NCI-H345 treated with DMSO at 0.1 percent for 48 hours (cell line): ENCODE measurements around the gene SLC2A4RG.

ENCODE experiments used
- DNase-seq: peaks from one replicate; lab custom pipeline; 2025; ENCODE audit not compliant: unreplicated experiment; lab: John Stamatoyannopoulos, UW

Gene SLC2A4RG

DNA sequence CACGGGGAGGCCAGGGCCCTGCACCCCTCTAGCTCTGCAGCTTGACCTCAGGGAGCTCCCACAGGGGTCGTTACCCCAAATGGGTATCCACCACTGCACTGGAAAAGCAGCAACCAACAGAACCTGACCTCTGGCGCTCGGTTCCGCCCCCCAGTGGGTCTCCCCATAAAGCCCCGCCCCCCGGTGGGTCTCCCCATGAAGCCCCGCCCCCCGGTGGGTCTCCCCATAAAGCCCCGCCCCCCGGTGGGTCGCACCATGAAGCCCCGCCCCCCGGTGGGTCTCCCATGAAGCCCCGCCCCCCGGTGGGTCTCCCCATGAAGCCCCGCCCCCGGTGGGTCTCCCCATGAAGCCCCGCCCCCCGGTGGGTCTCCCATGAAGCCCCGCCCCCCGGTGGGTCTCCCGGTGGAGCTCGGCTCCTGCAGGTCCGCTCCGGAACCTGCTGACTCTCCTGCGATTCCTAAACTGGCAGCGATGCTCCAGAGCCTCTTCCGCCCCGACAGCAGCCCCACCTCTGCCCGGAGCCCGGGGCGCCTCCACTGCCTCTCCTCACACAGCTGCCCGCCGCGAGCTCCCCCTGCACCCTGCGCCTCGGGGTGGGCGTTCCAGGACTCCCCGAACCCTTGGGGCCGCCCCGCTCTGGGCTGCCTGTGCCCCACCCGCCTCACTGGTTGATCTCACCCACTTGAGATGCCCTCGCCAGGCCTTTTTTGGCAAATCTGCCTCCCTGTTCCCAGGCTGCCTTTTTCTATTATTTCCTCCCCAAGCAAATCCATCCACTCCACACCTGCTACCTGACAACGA is 12.1 kb downstream of the SLC2A4RG start:
- DNase-seq = no peak

DNA sequence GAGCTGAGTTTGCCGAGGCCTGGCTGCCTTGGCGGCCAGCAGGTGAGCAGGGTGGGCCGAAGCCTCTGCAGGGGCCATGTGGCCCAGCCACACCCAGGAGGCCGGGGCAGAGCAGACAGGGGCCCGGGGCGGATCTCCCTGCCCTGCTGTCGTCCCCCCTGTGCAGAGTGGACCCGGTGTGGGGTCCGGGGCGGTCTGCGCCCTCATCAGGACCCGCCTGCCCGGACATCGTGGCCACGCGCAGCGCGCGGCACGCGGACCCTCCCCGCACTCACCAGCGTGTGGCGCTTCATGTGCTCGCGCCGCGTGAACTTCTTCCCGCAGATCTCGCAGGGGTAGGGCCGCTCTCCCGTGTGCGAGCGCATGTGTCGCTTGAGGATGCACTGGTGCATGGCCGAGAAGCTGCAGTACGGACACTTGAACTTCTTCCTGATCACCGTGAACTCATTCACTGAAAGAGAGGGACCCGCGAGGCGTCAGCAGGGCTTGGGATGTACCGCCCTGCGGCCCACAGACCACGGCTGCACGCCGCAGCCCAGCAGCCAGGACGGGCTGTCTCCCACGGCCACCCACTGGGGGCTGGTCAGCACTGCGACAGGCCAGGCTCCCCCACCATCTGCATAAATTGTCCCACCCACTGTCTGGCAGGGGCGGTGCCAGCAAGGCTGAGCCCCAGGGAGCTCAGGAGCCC is 13.0 kb downstream of the SLC2A4RG start:
- DNase-seq = no peak

DNA sequence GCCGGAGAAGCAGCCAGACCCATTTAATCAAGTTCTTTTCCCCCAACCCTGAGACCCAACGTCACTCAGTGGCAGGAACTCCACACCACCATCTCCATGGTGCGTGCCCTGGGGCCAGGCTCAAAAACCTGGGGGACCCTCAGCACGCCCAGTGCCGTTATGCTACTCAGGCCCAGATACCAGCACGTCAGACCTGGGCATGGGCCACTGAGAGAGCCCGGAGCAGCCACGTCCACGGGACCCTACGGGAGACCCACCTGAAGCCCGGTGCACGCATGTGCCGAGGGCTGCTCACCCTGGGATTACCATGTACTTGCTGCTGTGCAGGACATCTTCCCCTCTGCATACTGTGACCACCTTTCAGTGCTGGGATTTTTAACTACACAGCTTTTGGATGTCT is 13.8 kb downstream of the SLC2A4RG start:
- no peak for DNase-seq

DNA sequence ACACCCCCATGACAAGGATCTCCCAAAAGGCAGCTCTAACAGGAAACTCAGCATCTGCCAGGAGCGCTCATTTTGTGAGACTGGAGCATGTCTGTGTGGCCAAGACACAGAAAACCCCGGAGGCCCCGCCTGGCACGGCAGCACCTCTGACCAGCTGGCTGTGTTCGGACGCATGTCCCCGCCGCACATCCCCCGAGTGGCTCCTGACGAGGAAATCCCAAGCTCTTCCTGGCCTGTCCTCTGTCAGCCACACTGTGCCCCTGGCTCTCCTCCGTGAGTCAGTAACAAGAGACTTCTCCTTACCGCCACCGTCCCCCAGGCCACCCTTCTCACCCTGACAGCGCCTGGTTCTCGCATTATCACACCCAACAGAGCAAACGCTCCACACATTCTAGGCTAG is 14.4 kb downstream of the SLC2A4RG start:
- no peak for DNase-seq

- no peak for DNase-seq
Measured at GRCh38 chr20:63755933-63756647, 16.5 kb downstream of the SLC2A4RG start.

GRCh38 chr20:63756648-63756991 is 17.0 kb downstream of the SLC2A4RG start:
- no peak for DNase-seq

GRCh38 chr20:63758152-63758551 is 18.6 kb downstream of the SLC2A4RG start:
- DNase-seq = no peak

DNA sequence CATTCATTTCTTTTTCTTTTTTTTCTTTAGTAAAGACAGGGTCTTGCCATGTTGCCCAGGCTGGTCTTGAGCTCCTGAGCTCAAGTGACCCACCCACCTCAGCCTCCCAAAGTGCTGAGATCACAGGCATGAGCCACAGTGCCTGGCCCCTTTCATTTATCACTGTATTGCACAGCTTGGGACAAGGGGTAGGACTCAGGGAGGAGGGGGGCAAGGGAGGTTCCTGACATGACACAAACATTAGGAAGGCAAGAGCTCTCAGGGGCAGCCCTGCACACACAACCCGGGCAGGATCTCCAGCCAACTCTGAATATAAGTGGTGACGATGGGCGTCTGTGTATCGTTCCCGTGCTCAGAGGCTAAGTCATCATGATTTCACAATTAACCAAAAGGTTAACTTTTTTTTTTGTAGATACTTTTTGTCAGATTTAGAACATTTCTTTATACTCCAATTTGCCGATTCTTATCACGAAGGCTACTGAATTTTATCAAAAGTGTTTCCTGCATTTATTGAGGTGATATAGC is 19.9 kb downstream of the SLC2A4RG start:
- no peak for DNase-seq

DNA sequence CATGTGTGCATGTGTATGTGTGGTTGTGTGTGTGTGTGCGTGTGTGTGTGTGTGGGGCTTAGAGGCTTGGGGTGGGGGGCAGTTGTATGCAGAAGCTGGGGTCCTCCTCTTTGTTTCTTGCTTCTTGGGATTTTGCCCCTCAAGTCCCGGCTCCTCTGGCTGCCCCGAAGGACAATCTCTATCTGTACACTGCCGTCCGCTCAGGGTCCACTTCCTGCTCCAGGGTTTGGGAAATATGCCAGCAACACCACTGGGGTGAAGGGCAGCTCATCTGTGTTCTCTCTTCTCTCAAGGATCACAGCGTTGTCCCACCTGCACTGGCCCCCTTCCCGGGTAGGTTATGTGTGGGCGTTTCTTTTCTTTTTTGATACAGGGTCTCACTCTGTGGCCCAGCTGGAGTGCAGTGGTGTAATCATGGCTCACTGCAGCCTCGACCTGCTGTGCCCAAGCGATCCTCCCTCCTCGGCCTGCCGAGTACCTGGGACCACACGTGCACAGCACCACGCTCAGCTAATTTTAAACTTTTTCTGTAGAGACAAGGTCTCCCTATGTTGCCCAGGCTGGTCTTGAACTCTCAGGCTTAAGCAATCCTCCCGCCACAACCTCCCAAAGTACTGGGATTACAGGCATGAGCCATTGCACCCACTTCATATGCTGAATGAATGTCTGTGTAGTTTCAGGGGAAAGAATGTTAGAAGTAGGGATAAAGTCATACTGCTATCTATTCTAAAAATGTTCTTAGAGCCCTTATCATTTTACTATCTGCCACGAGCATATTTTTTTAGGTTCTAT is 25.7 kb downstream of the SLC2A4RG start:
- DNase-seq = no peak

DNA sequence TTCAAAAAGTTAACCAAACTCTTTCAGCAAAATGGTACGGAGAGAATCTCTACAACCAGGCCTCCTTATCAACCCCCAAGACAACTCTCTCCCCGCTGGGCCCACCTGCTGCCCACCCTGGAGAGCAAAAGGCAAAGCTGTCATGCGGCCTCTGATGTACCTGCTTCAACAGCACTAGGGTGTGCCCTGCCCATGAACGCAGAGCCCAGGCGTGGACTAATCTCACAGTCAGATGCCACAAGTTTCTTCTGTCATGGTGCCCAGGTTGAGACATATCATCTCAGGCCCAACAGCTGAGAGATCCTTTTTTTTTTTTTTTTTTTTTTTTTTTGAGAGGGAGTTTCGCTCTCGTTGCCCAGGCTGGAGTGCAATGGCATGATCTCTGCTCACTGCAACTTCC is 26.3 kb downstream of the SLC2A4RG start:
- no peak for DNase-seq

DNA sequence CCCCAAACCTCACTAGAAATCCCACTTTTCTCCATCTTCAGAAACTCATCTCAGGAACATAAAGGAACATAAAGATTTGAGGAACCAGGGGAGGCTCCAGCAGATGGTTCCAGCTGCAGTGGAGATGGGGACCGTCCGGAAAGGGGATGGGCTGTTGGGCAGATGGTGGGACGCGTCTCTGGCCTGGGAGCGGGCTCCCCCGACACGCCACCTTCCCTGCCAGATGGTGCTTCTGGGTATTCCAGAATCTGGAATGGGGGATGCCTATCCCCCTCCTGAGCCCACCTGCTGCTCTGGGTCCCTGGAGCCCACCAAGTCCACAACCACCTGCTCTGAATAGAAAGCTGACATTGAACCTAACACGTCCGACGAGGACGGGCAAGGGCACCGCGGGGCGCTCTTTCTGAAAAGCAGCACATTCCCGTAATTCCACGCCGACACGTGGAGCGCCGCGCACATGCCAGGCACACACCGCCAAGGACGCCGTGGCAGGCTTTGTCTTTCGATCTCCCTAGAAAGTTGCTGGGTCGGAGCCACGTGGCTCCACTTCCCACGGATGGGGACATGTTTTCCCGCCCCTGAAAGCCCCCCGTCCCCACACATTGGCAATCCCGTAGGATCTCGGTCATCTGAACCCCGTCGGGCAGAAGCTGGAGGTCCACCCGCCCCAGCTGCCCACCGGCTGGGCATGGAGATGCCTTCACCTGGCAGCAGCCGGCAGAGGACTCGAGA is 27.3 kb downstream of the SLC2A4RG start:
- no peak for DNase-seq

DNA sequence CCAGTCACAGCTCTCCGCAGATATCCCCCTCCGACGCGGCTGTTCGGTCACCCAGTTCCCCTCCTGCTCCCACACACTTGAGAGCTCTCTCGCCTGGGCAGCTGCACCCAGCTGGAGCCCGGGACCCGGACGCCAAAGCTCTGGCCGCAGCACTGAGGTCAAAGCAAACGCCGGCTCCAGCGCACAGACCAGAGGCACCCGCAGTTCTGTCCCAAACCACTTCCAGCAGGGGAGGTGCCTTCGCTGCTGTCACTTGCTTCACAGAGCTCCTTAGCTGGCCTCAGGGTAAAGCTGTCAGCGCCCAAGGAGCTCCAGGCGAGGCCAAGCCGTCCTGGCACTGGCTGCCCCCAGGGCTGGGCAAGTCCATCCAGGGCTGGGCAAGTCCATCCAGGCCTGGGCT is 27.9 kb downstream of the SLC2A4RG start:
- DNase-seq = no peak

DNA sequence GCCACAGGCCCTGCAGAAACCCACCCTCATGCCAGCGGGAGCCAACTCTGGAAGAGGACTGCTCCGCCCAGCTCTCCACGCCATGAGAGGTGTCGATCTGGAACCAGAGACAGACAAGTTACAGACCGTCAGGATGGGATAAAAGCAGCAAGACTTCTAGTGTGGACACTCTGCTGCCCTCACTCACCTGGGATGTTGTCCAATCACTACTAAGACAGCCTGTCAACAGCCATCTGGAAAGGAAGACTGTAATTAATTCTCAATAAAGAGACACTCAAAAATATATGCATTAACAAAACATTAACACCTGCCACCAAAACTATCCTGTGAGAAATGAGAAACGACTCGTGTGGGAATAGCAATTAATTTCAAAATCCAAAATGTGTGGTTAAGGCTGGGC is 28.3 kb downstream of the SLC2A4RG start:
- no peak for DNase-seq

DNA sequence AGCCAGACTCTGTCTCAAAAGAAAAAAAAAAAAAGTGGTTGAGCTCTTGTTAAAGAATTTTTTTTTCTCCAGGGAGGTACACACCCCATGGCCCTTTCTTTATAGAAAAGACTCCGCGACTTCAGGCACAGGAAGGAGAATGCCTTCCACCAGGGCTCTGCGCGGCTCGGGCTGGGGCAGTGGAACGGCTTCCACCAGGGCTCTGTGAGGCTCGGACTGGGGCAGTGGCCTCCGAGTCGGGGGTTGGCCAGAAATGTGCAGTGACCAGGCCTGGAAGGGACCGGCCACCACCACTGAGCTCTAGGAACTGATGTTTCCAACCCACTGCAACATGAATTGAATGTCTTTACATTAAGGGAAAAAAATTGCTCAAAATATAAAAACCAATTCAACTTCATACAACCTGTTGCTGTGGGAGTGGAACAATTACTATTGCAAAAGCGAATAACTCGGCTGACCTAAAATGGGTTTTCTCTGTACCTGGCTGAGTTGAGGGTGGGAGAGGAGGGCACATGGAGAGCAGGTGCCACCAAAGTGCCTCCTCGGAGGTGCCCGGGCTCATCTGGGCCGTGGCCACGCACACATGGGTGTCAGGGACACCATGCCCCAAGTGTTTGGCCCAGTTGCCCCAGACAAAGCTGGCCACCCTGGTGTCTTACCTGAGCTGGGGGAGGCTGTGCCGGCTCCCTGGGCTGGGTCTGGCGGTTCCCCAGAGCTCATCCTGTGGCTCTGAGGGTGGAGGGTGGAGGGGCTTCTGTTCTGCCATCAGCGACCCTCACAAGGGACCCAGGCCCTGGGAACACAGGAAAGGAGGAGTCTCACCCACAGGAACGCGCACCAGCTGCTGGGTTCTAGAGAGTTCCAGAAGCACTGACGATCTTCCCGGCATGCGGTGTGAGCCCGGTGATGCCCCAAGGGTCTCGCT is 29.3 kb downstream of the SLC2A4RG start:
- DNase-seq = no peak

GRCh38 chr20:63769891-63770474 is 30.4 kb downstream of the SLC2A4RG start:
- no peak for DNase-seq

DNA sequence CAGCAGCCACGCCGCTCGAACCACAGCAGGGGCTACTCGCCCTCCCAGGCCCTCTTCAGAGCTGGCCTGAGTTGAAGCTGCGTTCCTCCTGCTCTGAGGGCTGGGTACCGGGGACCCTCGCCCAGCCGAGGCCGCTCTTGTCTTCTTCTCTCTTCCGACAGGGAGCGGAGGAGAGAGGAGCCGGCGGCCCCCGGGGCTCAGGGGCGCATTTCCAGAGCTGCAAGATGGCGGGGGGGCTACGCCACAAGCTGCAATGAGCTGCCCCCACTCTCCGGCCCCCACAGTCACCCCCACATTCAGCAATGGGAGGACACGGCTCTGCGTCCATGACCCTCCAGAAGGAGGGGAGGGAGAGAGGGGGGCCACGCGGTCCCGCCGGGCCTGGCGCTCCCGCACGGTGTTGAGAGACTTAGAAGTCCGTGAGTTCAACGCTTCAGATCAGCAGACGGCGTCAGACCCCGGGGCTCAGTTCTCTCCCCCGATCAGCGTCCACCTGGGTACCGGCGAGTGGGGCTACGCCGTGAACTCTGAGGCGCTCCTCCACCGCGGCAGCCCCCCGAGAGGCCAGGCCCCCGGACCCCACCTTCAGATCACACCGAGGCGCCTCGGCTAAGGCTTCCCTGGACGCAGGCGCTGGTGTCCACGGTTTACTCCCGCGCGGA is 31.6 kb downstream of the SLC2A4RG start:
- DNase-seq = no peak

DNA sequence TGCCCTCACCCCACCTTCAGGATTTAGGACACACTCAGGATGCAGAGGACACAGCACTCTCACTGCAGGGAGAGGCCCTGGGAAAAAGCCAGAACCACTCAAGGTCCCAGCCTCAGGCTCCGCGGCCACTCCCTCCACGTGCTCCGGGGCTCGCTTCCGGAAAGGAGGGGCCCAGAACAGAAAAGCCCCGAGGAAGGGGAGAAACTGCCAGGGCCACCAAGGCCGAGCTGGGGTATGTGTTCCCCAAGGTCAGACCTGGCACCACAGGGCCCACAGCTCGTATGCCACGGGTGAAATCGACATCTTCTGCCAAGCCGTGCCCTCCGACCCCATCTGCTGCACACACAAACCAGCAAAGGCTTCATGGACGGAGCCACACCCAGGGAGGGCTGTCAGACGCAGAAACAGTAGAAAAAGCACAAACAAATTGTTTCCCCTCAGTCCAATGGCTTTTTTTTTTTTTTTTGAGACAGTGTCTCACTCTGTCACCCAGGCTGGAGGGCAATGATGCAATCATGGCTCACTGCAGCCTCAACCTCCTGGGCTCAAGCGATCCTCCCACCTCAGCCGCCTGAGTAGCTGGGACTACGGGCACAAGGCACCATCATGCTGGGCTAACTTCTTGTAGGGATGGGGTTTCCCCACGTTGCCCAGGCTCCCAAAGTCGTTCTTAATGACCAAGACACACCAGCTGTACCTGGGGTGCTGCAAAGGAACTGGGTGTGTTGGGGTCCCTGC is 33.4 kb downstream of the SLC2A4RG start:
- DNase-seq = no peak
